Measurements from ENCODE around the gene TSFM.

DNA sequence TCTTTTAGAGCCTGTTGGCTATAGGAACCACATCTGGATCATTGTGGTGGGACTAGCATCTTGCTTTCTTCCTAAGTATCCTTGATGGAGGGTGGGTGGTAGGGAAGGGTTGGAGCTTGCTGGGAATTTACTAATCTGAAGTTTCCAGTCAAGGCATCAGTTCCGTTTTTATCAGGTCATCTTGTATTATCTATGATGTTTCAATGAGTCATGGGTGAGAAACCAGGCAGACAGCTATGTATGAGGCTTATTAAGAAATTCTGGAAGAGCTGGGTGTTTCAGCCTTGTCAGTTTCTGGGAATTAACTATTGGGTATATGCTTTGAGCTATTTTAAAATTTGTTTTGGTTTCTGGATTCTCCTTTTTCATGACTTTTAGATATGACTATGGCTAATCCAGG lies 11.3 kb downstream of the TSFM start:
- TF ChIP-seq, protein P1, sequence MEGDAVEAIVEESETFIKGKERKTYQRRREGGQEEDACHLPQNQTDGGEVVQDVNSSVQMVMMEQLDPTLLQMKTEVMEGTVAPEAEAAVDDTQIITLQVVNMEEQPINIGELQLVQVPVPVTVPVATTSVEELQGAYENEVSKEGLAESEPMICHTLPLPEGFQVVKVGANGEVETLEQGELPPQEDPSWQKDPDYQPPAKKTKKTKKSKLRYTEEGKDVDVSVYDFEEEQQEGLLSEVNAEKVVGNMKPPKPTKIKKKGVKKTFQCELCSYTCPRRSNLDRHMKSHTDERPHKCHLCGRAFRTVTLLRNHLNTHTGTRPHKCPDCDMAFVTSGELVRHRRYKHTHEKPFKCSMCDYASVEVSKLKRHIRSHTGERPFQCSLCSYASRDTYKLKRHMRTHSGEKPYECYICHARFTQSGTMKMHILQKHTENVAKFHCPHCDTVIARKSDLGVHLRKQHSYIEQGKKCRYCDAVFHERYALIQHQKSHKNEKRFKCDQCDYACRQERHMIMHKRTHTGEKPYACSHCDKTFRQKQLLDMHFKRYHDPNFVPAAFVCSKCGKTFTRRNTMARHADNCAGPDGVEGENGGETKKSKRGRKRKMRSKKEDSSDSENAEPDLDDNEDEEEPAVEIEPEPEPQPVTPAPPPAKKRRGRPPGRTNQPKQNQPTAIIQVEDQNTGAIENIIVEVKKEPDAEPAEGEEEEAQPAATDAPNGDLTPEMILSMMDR (conservative IDR thresholded peaks at IDR 0.05; ENCODE audit: low read length), result no peak
- TF ChIP-seq EZH2phosphoT487 (IDR thresholded peaks at IDR 0.05; ENCODE audit: borderline replicate concordance, low read depth, low read length), result no peak

Measured in OCI-LY7 (cell line).